Esophagus (tissue), 2 donors: ENCODE measurements around the gene HOXB2. TPM values are rescaled to one million over a fixed set of nuclear protein-coding genes. Genes with fewer than 3 reads are reported as not detected.
"Not testable (repeated sequence)": the region's sequence is repeated elsewhere in the genome, so short reads cannot be mapped to it uniquely, and the experiment has no call there.

Experiments
- H3K27ac ChIP-seq, 2 donors: one replicate each; pipeline ENCODE4 v1.5.1; 2013; ENCODE audit warnings: low read depth in 2 of 2, mild to moderate bottlenecking in 2 of 2, inconsistent platforms in 1 of 2, low read length in 1 of 2, moderate library complexity in 1 of 2
- H3K27me3 ChIP-seq, 2 donors: one replicate each; pipeline ENCODE4 v1.6.1; 2013; ENCODE audit warnings: low read length in 2 of 2, control low read depth in 1 of 2, mild to moderate bottlenecking in 1 of 2; ENCODE audit not compliant: insufficient read depth in 2 of 2, control insufficient read depth in 1 of 2
- H3K36me3 ChIP-seq, 2 donors: one replicate each; pipeline ENCODE4 v1.6.1; 2013; ENCODE audit warnings: low read length in 1 of 2; ENCODE audit not compliant: control insufficient read depth in 2 of 2, insufficient read depth in 2 of 2
- H3K4me1 ChIP-seq, 2 donors: one replicate each; pipeline ENCODE4 v1.6.1; 2013; ENCODE audit warnings: low read length in 1 of 2; ENCODE audit not compliant: control insufficient read depth in 2 of 2, insufficient read depth in 2 of 2
- H3K4me3 ChIP-seq, 2 donors: one replicate each; pipeline ENCODE4 v1.5.1; 2013; ENCODE audit warnings: low read length in 2 of 2, mild to moderate bottlenecking in 2 of 2, low read depth in 1 of 2, moderate library complexity in 1 of 2
- H3K9me3 ChIP-seq, 2 donors: one replicate each; pipeline ENCODE4 v1.6.1; 2013; ENCODE audit warnings: mild to moderate bottlenecking in 2 of 2, low read depth in 1 of 2, low read length in 1 of 2, moderate library complexity in 1 of 2; ENCODE audit not compliant: control insufficient read depth in 2 of 2, insufficient read depth in 1 of 2
- WGBS, 2 donors: extraction: QIAGEN DNeasy Blood & Tissue Kit; methylation state at CpG; one replicate each; pipeline ENCODE4 v1.1.7; 2013; 5-methylcytosine and 5-hydroxymethylcytosine counted together
- polyA plus RNA-seq, 2 donors: library from polyadenylated mRNA; stranded (reverse); fragments of 200-250 nt; gene quantifications; one replicate each; pipeline ENCODE4 v1.2.3, GENCODE V29; 2013
- donor health status: healthy with polysubstance abuse.
- donor health status: Bipolar disorder and iron deficiency.

HOXB2 gene
- polyA plus RNA-seq, 2 donors, result 11.3 to 18.9 TPM

GRCh38 chr17:48535793-48536559 lies 8.9 kb downstream of the HOXB2 start:
- not testable (repeated sequence) for H3K36me3 ChIP-seq, H3K27ac ChIP-seq, H3K4me1 ChIP-seq, H3K4me3 ChIP-seq, H3K9me3 ChIP-seq, H3K27me3 ChIP-seq
- WGBS, 2 donors, result 80 to 90% methylated on average over 9 of the region's 9 CpGs

- Histone ChIP-seq H3K27ac (no peak overlapping the region), H3K4me3 (no peak overlapping the region), H3K4me1 (peaks cover 0 to 3% of the 10 kb centered on the region in 2 donors), H3K27me3 (no peaks in the 10 kb centered on the region), H3K9me3 (no peaks in the 10 kb centered on the region), H3K36me3 (no peaks in the 10 kb centered on the region)
- WGBS, 2 donors, result 81 to 88% methylated on average over 8 of the region's 8 CpGs
Observed at GRCh38 chr17:48532261-48532660, 12.6 kb downstream of the HOXB2 start.

GRCh38 chr17:48530887-48531272 lies 14.0 kb downstream of the HOXB2 start, which contains the start of gene HOXB1:
TSS of gene HOXB1 (minus strand) at chr17:48531011. CDS start at chr17:48530904, 107 bp downstream.
- no peaks in the 10 kb centered on the region for H3K36me3 ChIP-seq
- no peaks in the 10 kb centered on the region for H3K27me3 ChIP-seq
- no peaks in the 10 kb centered on the region for H3K9me3 ChIP-seq
- 78 to 89% methylated on average over 15 of the region's 15 CpGs for WGBS, 2 donors
- peak within 1 kb of the TSS; percentile 72 to 88 for H3K27ac ChIP-seq
- peaks cover 0 to 4% of the 10 kb centered on the region in 2 donors for H3K4me1 ChIP-seq
- H3K4me3 ChIP-seq, result no peak within 1 kb of the TSS

GRCh38 chr17:48530208-48530886 lies 14.6 kb downstream of the HOXB2 start:
- Histone ChIP-seq H3K4me3 (no peak overlapping the region), H3K9me3 (no peaks in the 10 kb centered on the region), H3K27me3 (no peaks in the 10 kb centered on the region), H3K4me1 (peaks cover 0 to 4% of the 10 kb centered on the region in 2 donors), H3K36me3 (no peaks in the 10 kb centered on the region), H3K27ac (peak overlapping the region; percentile 72 to 88)
- 78 to 88% methylated on average over 37 of the region's 37 CpGs for WGBS, 2 donors

GRCh38 chr17:48529683-48530009 lies 15.3 kb downstream of the HOXB2 start:
- 55 to 59% methylated on average over 11 of the region's 11 CpGs for WGBS, 2 donors
- Histone ChIP-seq H3K4me1 (peaks cover 0 to 4% of the 10 kb centered on the region in 2 donors), H3K27me3 (no peaks in the 10 kb centered on the region), H3K4me3 (no peak overlapping the region), H3K36me3 (no peaks in the 10 kb centered on the region), H3K9me3 (no peaks in the 10 kb centered on the region), H3K27ac (peak overlapping the region; percentile 72 to 88)

- peak overlapping the region; percentile 72 to 88 for H3K27ac ChIP-seq
- no peaks in the 10 kb centered on the region for H3K9me3 ChIP-seq
- H3K4me3 ChIP-seq, result no peak overlapping the region
- H3K27me3 ChIP-seq, result no peaks in the 10 kb centered on the region
- no peaks in the 10 kb centered on the region for H3K36me3 ChIP-seq
- 78 to 82% methylated on average over 11 of the region's 11 CpGs for WGBS, 2 donors
- H3K4me1 ChIP-seq, result peaks cover 0 to 4% of the 10 kb centered on the region in 2 donors
Observed at GRCh38 chr17:48528936-48529682, 15.8 kb downstream of the HOXB2 start.

- peaks cover 0 to 4% of the 10 kb centered on the region in 2 donors for H3K4me1 ChIP-seq
- 63 to 74% methylated on average over 7 of the region's 7 CpGs for WGBS, 2 donors
Observed at GRCh38 chr17:48528153-48528935, 16.6 kb downstream of the HOXB2 start.

GRCh38 chr17:48527547-48527932 lies 17.4 kb downstream of the HOXB2 start:
- H3K27ac ChIP-seq, result no peak overlapping the region
- H3K27me3 ChIP-seq, result no peaks in the 10 kb centered on the region
- 65 to 89% methylated on average over 13 to 14 of the region's 14 CpGs for WGBS, 2 donors

More at GRCh38 chr17:48528153-48528935, 16.6 kb downstream of the HOXB2 start:
- no peaks in the 10 kb centered on the region for H3K9me3 ChIP-seq
- H3K36me3 ChIP-seq, result no peaks in the 10 kb centered on the region
- H3K4me3 ChIP-seq, result no peak overlapping the region
- peak overlapping the region; percentile 72 to 88 for H3K27ac ChIP-seq
- H3K27me3 ChIP-seq, result no peaks in the 10 kb centered on the region

More at GRCh38 chr17:48527547-48527932, 17.4 kb downstream of the HOXB2 start:
- H3K4me1 ChIP-seq, result peaks cover 0 to 4% of the 10 kb centered on the region in 2 donors
- no peaks in the 10 kb centered on the region for H3K9me3 ChIP-seq
- no peak overlapping the region for H3K4me3 ChIP-seq
- no peaks in the 10 kb centered on the region for H3K36me3 ChIP-seq
